GM12875 (cell line): ENCODE data around the gene ABHD17B.
"Not testable (repeated sequence)": the region's sequence is repeated elsewhere in the genome, so short reads cannot be mapped to it uniquely, and the experiment has no call there.

Source experiments
- H3K4me3 ChIP-seq: one replicate; pipeline ENCODE4 v1.5.1; 2011; ENCODE audit warnings: low read depth, low read length, control low read depth
- TF ChIP-seq, protein P1 (sequence below): IDR thresholded peaks from 2 replicates; pipeline ENCODE4 v1.5.1; 2011; ENCODE audit warnings: low read depth, mild to moderate bottlenecking, control low read depth, inconsistent platforms, low read length, moderate library complexity, borderline replicate concordance; ENCODE audit not compliant: insufficient read depth

ABHD17B gene

DNA sequence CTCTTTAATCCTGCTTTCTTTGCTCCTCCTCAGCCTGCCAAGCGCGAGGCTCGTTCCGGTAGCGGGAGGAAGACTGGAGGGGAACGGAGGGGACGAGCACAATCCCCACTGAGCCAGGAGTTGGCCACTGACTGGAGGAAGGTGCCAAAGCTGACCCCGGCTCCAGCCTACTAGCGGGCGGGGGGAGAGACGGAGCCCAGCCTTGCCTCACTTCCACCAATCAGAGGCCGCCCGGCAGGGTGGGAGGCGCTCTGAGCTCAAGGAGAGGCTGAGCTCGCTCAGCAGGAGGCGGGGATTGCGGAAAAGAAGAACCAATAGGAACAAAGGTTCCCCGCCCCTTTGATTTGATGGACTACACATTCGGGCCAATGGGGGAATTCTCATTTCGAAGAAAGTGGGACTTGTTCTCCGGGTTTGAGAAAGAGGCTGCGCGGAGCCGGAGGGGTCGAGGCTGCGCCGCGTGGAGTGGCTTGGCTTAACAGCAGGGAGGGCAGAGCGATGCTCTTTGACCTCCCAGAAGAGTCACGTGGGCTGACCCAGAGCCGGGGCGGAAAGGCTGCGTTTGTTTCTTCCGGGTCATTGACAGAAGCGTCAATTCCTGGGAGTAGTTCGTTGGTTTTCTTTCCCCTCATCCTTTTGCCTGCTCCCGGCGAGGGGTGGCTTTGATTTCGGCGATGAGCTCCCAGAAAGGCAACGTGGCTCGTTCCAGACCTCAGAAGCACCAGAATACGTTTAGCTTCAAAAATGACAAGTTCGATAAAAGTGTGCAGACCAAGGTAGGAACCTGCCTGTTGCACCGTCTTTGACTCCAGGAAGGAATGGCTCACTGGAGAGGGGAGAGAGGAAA lies at the start of gene ABHD17B, which contains the start of gene C9orf85:
TSS of gene ABHD17B (minus strand) at position 133 of the 847 bp plus-strand sequence. CDS start 36,113 bp downstream, outside the sequence.
TSS of gene C9orf85 (plus strand) at position 579 of the 847 bp plus-strand sequence. CDS start at position 675, 96 bp downstream.
- H3K4me3 ChIP-seq: peak within 1 kb of the TSS; percentile 83
- TF ChIP-seq, protein P1, sequence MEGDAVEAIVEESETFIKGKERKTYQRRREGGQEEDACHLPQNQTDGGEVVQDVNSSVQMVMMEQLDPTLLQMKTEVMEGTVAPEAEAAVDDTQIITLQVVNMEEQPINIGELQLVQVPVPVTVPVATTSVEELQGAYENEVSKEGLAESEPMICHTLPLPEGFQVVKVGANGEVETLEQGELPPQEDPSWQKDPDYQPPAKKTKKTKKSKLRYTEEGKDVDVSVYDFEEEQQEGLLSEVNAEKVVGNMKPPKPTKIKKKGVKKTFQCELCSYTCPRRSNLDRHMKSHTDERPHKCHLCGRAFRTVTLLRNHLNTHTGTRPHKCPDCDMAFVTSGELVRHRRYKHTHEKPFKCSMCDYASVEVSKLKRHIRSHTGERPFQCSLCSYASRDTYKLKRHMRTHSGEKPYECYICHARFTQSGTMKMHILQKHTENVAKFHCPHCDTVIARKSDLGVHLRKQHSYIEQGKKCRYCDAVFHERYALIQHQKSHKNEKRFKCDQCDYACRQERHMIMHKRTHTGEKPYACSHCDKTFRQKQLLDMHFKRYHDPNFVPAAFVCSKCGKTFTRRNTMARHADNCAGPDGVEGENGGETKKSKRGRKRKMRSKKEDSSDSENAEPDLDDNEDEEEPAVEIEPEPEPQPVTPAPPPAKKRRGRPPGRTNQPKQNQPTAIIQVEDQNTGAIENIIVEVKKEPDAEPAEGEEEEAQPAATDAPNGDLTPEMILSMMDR: no peak

DNA sequence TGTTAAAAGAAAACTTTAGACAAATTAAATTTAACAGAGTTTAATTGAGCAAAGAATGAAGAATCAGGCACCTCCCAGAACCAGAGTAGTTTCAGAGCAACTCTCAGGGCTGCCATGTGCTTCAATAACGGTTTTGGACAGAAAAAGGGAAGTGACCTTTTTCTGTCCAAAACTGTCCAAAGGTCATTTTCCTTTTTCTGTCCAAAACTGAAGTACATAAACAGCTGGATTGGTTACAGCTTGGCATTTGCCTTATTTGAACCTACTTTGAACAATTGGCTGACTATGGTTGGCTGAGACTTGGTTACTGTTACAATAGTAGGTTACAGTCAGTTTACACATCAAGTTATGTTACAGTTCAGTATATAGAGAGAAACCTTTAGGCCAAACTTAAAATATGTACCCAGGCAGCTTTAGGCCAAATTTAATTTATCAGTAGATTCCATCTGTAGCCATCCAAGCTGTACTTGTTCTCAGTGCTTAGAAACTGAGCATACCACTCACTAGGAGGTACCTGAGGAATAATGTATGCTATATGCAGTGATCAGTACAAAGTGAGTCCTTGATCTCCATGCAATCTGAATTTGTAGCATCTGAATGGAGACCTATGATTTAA lies 44.4 kb upstream of the ABHD17B start:
- TF ChIP-seq, protein P1: no peak
- no peak overlapping the region for H3K4me3 ChIP-seq

DNA sequence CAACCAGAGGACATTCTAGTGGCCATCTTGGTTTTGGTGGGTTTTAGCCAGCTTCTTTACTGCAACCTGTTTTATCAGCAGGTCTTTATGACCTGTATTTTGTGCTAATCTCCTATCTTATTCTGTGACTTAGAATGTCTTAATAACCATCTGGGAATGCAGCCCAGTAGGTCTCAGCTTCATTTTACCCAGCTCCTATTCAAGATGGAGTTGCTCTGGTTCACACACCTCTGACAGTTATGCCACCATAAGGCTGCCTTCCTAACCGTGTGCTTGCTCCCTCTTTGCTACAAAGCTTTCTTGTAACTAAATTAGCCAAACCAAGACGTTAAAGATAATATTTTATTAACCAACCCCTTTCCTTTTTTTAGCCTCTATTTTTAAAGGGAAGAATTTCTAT lies 43.7 kb upstream of the ABHD17B start:
- not testable (repeated sequence) for H3K4me3 ChIP-seq

DNA sequence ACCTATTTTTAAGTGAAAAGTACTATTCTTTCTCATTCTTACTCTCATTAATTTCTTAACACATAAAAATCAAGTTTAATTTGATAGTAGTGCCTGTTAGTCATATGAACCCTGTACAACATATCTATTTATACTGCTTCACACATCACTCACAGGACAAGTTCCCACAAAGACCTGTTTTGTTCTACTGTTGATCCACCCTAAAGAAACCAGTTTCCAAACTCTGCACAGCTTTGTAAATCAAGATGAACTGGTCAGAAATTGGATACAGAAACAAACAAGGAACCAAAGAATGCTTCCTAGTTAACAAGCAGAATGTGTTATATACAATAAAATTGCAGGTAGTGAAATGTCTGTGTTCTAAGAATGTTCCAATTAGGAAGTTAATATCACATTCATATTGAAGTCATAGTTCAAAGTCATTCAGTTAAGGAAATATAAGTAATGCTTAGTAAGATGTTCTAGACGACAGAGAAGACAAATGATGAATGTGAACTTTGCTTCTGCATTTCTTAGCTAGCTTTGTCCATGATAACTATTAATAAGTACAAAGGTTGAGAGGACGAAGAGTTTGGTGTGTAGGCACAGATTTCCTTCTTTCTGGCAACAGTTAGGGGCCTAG lies 33.9 kb upstream of the ABHD17B start:
- TF ChIP-seq, protein P1: no peak
- H3K4me3 ChIP-seq: no peak overlapping the region

DNA sequence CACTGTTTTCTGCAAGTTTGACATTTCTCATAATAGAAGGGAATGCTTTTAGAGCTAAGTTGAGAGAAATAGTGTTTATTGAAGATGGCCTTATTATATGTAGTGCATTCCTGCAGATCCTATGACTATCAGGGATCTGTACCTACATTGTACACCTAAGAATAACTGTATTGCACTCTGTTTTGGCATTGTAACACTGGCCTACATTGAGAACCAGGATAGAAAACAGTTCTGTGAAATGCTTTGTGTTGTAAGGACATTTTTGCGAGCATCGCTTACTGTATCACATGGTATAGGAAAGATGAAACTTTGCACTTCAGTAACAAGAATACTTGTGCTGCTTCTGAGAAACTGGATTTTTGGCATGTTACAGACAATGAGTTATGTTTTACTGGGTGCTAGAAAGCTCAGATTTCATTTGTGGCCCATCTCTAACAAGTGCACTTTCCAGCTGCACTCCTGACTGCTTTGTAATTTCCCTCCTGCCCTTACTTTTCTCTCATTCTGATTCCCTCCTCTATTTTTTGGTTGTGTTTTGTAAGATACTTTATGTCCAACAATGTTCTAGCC lies 31.1 kb upstream of the ABHD17B start:
- TF ChIP-seq, protein P1: no peak
- H3K4me3 ChIP-seq: no peak overlapping the region

DNA sequence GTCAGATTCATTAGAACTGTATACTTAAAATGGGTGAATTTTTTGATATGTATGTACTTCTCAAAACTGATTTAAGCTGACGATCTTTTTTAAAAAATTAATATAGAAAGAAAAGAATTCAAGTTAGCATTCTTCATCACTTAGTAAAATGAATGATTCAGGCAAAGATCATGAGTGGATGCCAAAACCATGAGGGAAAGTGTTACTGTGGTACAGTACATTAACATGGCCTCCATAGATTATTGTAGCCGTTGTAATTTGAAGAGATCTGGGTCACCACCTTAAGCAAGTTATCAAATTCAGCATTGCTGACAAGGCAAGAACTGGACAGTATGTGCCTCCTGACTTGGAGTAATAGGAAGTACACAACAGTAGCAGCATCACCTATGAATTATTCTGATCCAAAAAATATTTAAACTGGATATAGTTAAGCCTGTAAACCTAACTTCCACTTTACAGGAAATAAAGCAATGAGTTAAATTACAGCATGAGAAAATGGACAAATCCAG lies 30.1 kb upstream of the ABHD17B start:
- TF ChIP-seq, protein P1: no peak

DNA sequence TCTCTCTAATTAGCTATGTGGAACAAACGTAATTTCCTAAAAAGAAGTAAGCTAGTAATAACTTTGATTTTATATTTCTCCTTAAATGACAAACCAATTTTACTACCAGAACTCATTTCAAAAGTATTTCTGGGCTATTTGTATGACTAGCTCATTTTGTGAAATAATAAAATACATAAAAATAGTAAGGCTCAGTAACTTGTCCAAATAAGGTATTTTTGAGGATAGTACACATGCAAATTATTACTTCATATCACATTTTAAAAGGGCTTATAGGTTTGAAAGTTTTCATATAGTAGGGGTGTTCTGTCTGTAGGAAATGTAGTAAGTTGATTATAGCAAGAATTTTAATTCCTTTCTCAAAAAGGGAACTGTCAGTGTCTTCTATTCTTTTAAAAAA lies 26.9 kb upstream of the ABHD17B start:
- no peak overlapping the region for H3K4me3 ChIP-seq
- TF ChIP-seq, protein P1: no peak

More for the DNA sequence above, 30.1 kb upstream of the ABHD17B start:
- H3K4me3 ChIP-seq: no peak overlapping the region
